Duodenal mucosa (tissue), 2 donors: Measurements from ENCODE around the gene STEAP1.
"Not testable (repeated sequence)": the region's sequence is repeated elsewhere in the genome, so short reads cannot be mapped to it uniquely, and the experiment has no call there.

Source experiments
- H3K27ac ChIP-seq: one replicate; pipeline ENCODE4 v1.7.0; 2013; ENCODE audit warnings: low read depth, low read length
- H3K27me3 ChIP-seq, 2 donors: one replicate each; pipeline ENCODE4 v1.7.0; 2013; ENCODE audit warnings: low read length in 2 of 2, control low read depth in 1 of 2; ENCODE audit not compliant: insufficient read depth in 2 of 2, control insufficient read depth in 1 of 2
- H3K36me3 ChIP-seq, 2 donors: one replicate each; pipeline ENCODE4 v1.7.0; 2013; ENCODE audit warnings: low read length in 2 of 2, control low read depth in 1 of 2; ENCODE audit not compliant: insufficient read depth in 2 of 2, control insufficient read depth in 1 of 2
- H3K4me1 ChIP-seq, 2 donors: one replicate each; pipeline ENCODE4 v1.7.0; 2013; ENCODE audit warnings: low read length in 2 of 2, control low read depth in 1 of 2; ENCODE audit not compliant: insufficient read depth in 2 of 2, control insufficient read depth in 1 of 2
- H3K4me3 ChIP-seq, 2 donors: one replicate each; pipeline ENCODE4 v1.7.0; 2013; ENCODE audit warnings: low read length in 2 of 2, low read depth in 1 of 2
- H3K9ac ChIP-seq, 2 donors: one replicate each; pipeline ENCODE4 v1.7.0; 2013; ENCODE audit warnings: low read length in 2 of 2, low read depth in 1 of 2
- H3K9me3 ChIP-seq, 2 donors: one replicate each; pipeline ENCODE4 v1.7.0; 2013; ENCODE audit warnings: low read length in 2 of 2, control low read depth in 1 of 2; ENCODE audit not compliant: control insufficient read depth in 1 of 2

Gene STEAP1

DNA sequence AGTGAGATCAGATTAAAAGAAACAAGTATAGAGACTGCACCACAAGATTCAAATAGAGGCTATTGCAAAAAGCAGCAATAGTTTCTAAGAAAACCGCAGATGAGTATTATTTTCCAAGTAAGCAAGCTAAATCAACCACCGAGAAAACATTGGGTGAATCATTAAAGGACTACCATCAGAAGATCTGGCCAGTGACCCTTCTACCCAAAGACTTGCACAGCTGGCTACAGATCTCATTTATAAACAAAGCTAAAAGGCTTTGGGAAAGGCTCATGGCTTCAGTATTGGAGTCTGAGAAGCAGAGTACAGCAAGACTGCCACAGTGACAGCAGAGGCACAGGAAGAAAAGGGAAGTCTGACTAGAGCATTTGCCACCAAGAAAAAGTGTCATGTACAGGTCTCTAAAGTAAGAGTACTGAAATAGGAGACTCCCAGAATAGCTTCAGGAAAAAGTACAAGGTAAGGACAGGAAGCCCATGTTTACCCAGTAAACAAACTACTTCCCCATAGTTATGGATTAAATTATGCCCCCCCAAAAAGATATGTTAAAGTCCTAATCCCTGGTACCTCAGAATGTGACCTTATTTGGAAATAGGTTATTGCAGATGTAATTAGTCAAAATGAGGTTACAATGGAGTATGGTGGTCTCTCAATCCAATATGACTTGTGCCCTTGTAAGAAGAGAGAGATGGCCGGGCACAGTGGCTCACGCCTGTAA is 19.0 kb downstream of the STEAP1 start:
- Histone ChIP-seq H3K9ac (no peak overlapping the region), H3K27me3 (no peaks in the 10 kb centered on the region), H3K4me1 (peaks cover 4 to 16% of the 10 kb centered on the region in 2 donors), H3K9me3 (no peaks in the 10 kb centered on the region), H3K4me3 (no peak overlapping the region), H3K27ac (no peak overlapping the region), H3K36me3 (no peaks in the 10 kb centered on the region)

DNA sequence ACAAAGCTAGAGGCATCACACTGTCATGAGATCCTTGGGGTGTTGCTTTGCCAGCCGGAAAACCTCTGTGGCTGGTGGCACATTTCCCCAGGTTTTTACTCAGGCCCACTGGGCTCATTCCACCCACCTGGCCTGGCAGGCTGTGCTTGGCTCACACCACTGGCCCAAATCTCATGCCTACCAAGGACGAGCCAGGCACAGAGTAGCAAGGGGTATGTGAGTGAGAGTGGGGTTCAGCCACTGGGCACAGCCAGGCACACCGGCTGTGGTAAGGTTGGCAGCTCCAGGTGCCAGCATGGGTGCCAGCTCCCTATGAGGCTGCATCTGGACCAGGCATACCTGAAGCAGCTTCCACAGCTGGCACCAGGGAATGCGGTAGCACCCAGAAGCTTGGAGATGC is 21.4 kb downstream of the STEAP1 start:
- Histone ChIP-seq H3K9me3 (no peaks in the 10 kb centered on the region), H3K27me3 (no peaks in the 10 kb centered on the region), H3K9ac (no peak overlapping the region), H3K4me1 (peaks cover 4 to 29% of the 10 kb centered on the region in 2 donors), H3K4me3 (no peak overlapping the region), H3K27ac (no peak overlapping the region), H3K36me3 (no peaks in the 10 kb centered on the region)

DNA sequence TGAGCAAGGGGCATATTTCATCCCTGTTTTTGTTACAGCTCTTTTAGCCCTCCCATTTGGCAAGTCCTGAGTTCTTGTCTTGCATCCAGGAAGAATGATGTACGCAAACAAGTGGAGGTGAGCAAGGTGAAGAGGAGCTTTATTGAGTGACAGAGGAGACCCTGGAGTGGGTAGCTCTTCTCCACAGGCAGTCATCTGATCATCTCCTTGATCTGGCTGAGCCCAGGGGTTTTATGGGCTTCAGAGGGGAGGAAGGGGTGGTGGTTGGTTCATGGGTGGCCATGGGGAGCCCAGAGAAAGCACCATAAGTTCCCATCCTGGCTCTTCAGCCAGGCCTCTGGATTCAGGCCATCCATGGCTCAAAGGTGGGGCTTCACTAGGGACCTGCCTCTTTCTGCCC is 21.9 kb downstream of the STEAP1 start:
- H3K9me3 ChIP-seq, result no peaks in the 10 kb centered on the region
- no peaks in the 10 kb centered on the region for H3K27me3 ChIP-seq
- H3K36me3 ChIP-seq, result no peaks in the 10 kb centered on the region
- H3K9ac ChIP-seq, result no peak overlapping the region
- H3K4me3 ChIP-seq, result no peak overlapping the region
- H3K27ac ChIP-seq, result no peak overlapping the region
- peaks cover 4 to 30% of the 10 kb centered on the region in 2 donors for H3K4me1 ChIP-seq

DNA sequence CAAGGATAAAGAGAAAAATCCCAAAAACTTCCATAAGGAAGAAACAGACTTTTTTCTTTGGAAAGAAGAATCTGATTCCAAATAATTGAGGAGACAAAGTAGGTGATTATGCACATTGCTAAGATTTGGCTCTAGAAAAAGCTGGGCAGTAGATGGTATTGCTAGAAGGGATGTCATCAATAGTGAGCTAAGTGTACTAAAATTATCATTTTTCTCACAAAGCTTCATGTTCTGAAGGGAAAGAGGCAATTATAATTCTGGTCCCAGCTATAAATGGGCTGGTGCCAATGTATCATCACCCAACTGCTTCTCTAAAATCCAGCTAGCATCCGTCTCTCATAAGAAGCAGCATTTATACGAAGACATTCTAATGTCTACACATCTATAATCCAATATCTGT is 23.9 kb downstream of the STEAP1 start:
- Histone ChIP-seq H3K4me1 (peaks cover 0 to 18% of the 10 kb centered on the region in 2 donors), H3K9ac (no peak overlapping the region), H3K27me3 (no peaks in the 10 kb centered on the region), H3K9me3 (no peaks in the 10 kb centered on the region), H3K27ac (no peak overlapping the region), H3K36me3 (no peaks in the 10 kb centered on the region), H3K4me3 (no peak overlapping the region)

DNA sequence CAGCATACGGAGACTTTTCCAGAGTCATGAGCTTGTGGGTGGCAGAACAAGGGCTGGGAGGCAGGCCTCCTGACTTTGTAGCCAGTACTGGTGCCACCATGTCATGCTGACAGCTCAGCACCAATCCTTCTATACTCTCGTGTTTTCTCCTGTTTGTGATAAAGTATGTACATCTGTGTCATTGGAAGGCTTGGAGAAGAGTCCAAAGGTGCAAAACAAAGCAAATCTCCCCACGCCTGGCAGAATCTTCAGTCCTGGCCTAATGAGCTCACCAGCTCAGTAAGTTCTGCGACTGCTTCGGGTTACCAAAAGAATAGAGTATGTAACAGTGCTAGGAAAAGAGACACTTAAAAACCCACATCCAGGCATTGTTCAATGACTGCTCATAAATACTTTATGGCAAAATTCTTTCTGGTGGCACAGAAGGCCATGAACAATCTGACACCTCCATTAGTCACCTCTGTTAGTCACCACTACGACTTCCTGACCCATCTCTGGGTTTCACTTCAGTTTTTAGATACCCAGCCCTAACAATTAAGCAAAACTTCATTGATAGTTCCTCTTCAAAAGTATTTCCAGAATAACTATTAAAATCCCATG is 24.5 kb downstream of the STEAP1 start:
- Histone ChIP-seq H3K27me3 (no peaks in the 10 kb centered on the region), H3K27ac (no peak overlapping the region), H3K4me1 (peaks cover 0 to 13% of the 10 kb centered on the region in 2 donors), H3K36me3 (no peaks in the 10 kb centered on the region), H3K9me3 (no peaks in the 10 kb centered on the region), H3K9ac (no peak overlapping the region), H3K4me3 (no peak overlapping the region)

DNA sequence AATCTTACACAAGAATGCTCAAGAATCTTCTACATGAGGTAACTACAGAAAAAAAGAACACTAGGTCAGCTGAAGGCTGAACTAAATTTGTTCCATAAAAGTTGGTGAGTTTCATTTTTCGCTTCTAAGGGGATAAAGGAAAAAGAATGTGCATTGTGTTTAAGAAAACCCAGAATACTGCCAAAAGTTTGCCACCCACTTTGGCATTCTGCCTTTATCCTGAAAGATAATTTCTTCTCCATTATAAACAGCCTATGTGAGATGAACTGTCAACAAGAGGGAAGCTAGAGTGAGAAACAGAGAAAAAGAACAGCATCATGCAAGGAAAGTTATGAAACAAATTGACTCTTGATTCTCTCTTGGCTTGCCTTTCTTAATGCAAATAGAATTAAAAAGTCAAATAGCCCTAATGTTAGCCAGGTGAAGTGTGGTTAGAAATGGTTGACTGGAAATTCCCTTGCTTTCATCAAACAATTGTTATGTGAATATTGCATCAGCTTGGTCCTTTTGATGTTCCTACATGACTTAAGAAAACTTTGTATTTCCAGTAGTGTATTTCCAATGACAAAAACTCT is 25.8 kb downstream of the STEAP1 start:
- Histone ChIP-seq H3K9me3 (no peaks in the 10 kb centered on the region), H3K36me3 (no peaks in the 10 kb centered on the region), H3K27ac (no peak overlapping the region), H3K27me3 (no peaks in the 10 kb centered on the region), H3K9ac (no peak overlapping the region), H3K4me3 (no peak overlapping the region), H3K4me1 (peaks cover 0 to 13% of the 10 kb centered on the region in 2 donors)

DNA sequence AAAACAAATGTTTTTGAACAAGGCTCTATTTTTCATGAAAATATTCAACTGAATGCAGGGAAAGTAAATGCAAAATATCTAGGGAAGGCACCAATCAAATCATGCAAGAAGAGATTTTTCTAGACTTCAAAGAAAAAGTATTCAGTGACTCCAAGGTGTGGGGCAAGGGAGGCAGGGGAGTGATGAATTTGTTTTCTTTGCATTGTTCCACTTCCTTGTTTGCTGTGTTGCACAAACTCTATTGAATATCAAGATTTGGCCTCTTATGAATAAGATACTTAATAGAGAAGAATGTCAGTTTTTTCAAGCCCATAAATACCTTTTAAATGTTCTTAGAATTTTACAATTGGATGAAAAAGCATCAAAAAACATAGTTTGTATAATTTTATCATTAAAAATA is 26.4 kb downstream of the STEAP1 start:
- no peaks in the 10 kb centered on the region for H3K27me3 ChIP-seq
- peaks cover 0 to 13% of the 10 kb centered on the region in 2 donors for H3K4me1 ChIP-seq
- H3K9me3 ChIP-seq, result no peaks in the 10 kb centered on the region
- no peak overlapping the region for H3K9ac ChIP-seq
- H3K36me3 ChIP-seq, result no peaks in the 10 kb centered on the region
- H3K27ac ChIP-seq, result no peak overlapping the region
- H3K4me3 ChIP-seq, result no peak overlapping the region

DNA sequence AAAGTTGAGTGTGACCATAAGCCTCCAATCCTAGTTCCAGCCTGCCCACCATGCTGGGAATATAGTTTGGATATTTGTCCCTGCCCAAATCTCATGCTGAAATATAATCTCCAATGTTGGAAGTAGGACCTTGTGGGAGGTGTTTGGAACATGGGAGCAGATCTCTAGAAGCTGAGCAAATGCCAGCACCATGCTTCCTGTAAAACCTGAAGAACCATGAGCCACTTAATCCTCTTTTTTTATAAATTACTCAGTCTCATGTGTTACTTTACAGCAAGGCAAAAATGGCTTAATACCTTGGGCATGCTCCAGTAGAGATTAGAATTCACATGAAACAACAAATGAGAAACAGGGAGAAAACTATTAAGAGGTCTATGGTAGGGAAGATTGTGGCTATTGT is 27.2 kb downstream of the STEAP1 start:
- H3K36me3 ChIP-seq, result no peaks in the 10 kb centered on the region
- H3K4me3 ChIP-seq, result no peak overlapping the region
- no peak overlapping the region for H3K27ac ChIP-seq
- no peaks in the 10 kb centered on the region for H3K27me3 ChIP-seq
- H3K4me1 ChIP-seq, result peaks cover 0 to 13% of the 10 kb centered on the region in 2 donors
- no peak overlapping the region for H3K9ac ChIP-seq
- no peaks in the 10 kb centered on the region for H3K9me3 ChIP-seq

DNA sequence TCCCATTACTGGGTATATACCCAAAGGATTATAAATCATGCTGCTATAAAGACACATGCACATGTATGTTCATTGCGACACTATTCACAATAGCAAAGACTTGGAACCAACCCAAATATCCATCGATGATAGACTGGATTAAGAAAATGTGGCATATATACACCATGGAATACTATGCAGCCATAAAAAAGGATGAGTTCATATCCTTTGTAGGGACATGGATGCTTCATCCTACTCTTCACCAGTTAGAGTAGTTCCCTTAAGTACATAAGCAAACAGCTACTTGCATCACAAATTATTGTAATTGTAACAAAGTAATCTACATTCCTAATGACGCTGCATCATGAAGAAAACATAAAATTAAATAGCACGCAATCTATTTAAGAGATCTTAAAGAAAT is 32.0 kb downstream of the STEAP1 start:
- H3K9ac ChIP-seq, H3K27ac ChIP-seq, H3K4me3 ChIP-seq, H3K4me1 ChIP-seq, H3K9me3 ChIP-seq, H3K36me3 ChIP-seq, H3K27me3 ChIP-seq: not testable (repeated sequence)

DNA sequence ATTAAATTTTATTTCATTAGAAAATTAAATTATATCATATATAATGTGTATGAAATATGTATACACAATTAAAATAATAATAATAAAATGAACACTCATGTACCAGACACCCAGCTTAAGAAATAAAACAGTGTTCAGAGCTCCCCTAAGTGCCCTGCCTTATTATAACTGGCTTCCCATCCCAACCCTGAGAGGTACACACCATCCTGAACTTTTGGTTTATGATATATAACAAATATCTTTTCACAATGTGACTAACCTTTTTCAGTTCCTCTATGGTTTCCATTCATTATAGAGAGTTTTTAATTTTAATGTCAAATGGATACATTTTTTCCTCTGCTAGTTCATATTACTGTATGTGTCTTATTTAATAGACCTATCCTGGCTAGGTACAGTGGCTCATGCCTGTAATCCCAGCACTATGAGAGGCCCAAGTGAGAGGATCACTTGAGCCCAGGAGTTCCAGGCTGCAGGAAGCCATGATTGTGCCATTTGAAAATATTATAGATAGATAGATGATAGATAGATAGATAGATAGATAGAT is 33.3 kb downstream of the STEAP1 start:
- Histone ChIP-seq H3K9ac (no peak overlapping the region), H3K4me1 (peaks cover 0 to 4% of the 10 kb centered on the region in 2 donors), H3K27ac (no peak overlapping the region), H3K9me3 (peaks cover 3 to 11% of the 10 kb centered on the region in 2 donors), H3K36me3 (no peaks in the 10 kb centered on the region), H3K4me3 (no peak overlapping the region), H3K27me3 (no peaks in the 10 kb centered on the region)
